ENCODE results near the gene HEXIM1.

The HEXIM1 gene

DNA sequence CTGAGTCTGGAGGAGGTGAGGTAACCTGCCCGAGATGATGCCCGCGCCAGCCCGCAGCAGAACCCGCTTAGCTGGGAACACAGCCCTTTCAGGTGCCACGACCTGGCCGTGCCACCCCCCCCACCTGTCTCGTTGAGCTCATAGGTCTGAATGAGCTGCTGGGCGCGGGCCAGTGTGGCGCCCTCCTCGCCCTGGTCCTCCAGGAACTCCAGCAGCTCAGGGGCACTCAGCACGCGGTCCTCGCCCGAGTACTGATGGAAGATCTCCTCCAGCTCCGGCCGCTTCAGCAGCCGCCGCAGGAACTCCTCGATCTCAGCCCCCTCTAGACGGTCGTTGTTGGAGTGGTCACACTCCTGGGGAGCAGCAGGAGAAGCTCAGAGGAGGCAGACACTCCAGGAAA, 29.6 kb upstream of the HEXIM1 start:
- TF ChIP-seq GATA2 (IDR thresholded peaks at IDR 0.05; ENCODE audit: low read depth, low read length) = no peak
- no peak for TF ChIP-seq GATA3 (IDR thresholded peaks at IDR 0.05; ENCODE audit: low read depth, low read length)

DNA sequence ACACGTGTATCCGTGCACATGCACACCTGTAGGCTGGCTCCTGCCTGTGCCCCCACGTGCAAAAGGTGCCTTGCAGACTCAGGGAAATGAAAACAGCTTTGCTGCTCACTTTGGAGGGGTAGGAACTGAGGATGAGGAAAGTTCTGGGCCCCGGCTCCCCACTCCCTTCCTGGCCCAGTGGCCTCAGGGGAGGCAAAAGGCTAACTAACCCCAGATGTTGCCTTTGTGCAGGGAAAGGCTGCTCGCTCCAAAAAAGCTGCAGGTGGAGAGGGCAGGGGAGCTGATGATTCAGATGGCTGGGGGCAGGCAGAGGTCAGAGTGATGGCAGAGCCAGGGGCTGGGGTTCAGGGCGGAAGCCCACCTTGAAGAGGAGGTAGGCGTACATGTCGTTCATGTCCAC, 28.3 kb upstream of the HEXIM1 start:
- no peak for TF ChIP-seq GATA3 (IDR thresholded peaks at IDR 0.05; ENCODE audit: low read depth, low read length)
- TF ChIP-seq GATA2 (IDR thresholded peaks at IDR 0.05; ENCODE audit: low read depth, low read length) = no peak

DNA sequence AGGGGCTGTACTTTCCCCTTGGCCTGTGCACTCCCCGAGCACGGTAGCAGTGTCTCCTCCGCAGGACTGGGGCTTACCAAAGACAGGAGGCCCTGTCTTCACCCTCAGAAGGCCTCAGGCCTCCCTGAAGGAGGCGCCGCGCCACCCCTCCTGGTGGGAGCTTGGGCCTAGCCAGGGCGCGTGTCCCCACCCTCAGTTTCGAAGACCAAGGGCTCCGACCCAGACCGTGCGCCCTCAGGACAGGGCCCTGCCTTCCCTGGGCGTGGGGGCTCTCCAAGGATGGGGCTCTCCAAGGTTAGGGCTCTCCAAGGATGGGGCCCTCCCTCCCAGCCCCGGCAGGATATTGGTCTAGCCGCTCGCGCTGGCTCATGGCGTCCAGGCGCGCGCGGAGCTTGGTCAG, 27.7 kb upstream of the HEXIM1 start:
- no peak for TF ChIP-seq GATA2 (IDR thresholded peaks at IDR 0.05; ENCODE audit: low read depth, low read length)
- TF ChIP-seq GATA3 (IDR thresholded peaks at IDR 0.05; ENCODE audit: low read depth, low read length) = no peak

DNA sequence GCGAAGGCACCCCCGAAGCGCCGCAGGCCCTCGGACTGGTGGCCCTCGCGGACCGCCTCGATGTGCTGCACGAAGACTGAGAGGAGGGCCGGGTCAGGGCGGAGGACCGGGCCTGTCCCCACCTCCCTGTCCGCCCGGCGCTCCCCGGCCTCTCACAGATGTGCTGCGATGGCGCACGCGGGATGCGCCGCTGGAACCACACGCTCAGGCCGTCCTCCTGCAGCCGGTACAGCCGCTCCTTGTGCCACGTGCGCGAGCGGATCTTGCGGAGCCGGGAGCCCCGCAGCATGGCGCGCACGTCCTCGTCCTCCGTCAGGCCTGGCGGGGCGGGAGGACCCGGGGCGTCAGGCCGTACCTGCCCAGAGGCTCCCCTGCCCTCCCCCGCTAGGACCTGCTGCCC, 27.2 kb upstream of the HEXIM1 start:
- TF ChIP-seq GATA2 (IDR thresholded peaks at IDR 0.05; ENCODE audit: low read depth, low read length) (no peak), GATA3 (IDR thresholded peaks at IDR 0.05; ENCODE audit: low read depth, low read length) (no peak)

DNA sequence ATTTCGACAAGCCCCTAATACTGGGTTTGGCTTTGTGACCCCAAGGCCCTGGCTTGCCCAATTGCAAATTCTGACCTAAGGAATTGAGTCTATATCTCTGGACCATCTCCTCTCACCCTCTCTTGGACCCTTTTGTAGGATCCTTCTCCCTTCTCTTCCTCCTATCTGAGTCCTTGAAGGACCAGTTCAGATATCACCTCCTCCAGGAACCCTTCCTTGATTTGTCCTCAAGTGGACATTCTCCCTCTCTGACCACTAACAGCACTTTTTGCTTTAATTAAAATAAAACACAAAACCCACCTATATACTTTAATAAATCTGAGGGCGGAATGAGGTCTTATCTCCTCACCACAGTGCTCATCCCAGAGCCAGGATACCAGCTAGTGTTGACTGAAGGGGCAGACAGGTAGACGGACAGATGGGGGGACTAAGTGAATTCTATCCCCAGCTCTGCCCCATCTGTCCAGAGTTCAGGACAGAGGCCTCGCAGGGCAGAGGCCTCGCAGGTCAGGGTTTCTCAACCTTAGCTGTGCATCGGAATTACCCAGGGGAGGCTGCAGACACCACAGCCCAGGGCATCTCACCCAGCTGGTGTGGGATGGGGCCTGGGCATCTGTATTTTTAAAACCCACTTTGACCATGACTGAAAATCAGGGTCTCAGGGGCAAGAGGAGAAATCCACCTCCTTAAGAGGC, 25.1 kb upstream of the HEXIM1 start:
- TF ChIP-seq GATA2 (IDR thresholded peaks at IDR 0.05; ENCODE audit: low read depth, low read length) (no peak), GATA3 (IDR thresholded peaks at IDR 0.05; ENCODE audit: low read depth, low read length) (no peak)

DNA sequence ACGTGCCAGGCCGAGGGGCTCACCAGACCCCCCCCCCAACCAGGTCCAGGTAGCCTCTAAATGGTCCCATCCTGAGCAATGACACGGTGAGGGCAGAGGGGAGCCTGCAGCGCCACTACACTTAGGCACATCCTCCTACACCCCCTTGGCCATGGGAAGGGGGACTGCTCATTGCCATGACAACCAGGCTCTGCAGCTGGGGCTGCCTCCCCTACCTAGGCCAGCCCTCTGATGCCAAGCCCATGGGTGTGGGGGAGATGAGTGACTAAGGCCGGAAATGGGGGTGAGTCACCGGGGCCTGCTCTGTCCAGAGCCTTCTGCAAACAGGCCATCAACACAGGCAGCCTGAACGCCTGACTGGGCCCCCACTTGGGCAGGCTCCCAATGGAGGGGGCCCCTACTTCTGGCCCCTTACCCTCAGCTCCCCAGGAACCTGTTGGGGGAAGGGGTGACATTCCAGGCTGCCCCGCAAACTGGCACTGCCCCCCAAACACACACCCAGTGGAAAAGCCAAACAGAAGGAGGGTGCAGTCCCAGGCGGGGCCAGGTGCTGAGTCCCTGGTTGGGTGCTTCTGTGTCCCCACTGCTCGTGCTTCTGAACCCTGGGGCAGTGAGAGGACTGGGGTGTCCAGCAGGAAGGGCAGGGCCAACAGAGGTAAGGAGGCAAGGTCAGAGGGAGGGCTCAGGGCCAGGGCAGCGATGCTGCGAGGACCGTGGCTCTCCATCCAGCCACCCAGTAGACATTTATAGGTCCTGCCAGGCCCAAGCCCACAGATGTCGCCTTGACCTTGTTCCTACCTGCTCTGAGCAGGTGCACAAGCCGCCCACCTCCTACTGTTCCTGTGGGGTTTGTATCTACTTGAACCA, 24.1 kb upstream of the HEXIM1 start:
- TF ChIP-seq GATA2 (IDR thresholded peaks at IDR 0.05; ENCODE audit: low read depth, low read length) (no peak), GATA3 (IDR thresholded peaks at IDR 0.05; ENCODE audit: low read depth, low read length) (no peak)

DNA sequence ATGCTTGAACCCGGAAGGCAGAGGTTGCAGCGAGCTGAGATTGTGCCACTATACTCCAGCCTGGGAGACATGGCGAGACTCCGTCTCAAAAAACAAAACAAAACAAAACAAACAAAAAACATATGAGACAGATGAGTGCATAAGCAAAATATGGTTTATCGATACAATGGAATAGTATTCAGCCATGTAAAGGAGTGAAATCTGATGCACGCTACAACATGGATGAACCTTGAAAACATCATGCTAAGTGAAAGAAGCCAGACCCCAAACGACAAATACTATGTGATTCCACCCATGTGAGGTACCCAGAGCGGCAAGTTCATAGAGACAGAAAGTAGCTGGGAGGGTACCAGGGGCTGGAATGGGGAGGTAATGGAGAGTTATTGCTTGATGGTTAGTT, 22.8 kb upstream of the HEXIM1 start:
- no peak for TF ChIP-seq GATA2 (IDR thresholded peaks at IDR 0.05; ENCODE audit: low read depth, low read length)
- no peak for TF ChIP-seq GATA3 (IDR thresholded peaks at IDR 0.05; ENCODE audit: low read depth, low read length)

DNA sequence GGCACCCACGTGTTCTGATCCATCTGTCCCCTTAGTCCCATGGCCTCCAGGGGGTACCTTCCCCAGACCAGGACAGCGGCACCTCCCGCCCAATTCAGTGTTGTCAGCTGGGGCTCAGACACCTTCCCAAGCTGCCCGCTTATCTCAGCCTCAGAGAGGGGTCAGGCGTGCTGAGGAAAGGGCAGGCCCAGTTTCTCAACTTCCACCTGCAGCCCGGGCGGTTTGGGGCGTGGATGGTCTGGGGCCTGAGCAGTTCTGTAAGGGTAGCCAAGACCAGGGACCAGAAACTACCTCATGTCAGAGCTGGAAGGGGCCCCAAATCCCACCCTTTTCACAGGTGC, 21.1 kb upstream of the HEXIM1 start:
- TF ChIP-seq GATA3 (IDR thresholded peaks at IDR 0.05; ENCODE audit: low read depth, low read length) = no peak
- TF ChIP-seq GATA2 (IDR thresholded peaks at IDR 0.05; ENCODE audit: low read depth, low read length) = no peak

DNA sequence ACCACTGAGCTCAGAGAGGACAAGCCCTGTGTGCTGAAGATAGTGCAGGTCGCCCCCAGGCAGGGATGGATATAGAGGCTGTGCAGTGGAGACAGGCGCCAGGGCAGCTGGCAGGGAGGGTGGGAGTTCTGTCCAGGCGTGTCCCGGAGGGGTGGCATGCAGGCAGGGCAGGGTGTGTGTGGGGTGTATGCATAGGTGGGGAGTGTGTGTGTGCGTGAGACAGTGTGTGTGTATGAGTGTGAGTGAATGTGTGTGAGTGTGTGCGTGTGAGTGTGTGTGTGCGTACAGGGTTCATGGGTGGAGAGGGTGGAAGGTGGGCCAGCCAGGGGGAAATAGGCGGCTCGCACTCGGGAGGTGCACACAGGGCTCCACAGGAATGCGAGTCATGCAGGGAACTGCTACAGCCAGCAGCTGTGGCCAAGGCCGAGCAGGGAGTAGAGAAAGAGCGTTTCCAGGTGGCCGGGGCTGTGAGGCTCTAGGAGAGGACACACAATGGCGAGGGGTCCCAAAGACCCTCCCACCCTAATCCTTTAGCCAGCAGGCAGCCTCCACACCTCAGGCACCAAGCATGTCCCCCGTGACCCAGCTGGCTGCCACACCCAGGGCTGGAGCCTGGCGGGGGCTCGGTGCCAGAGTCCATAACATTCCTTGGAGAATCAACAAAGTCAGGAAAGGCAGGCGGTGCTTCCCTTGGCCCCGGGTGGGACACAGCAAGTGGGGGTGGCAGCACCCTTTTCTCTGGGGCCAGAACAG, 20.6 kb upstream of the HEXIM1 start:
- TF ChIP-seq GATA3 (IDR thresholded peaks at IDR 0.05; ENCODE audit: low read depth, low read length) (no peak), GATA2 (IDR thresholded peaks at IDR 0.05; ENCODE audit: low read depth, low read length) (no peak)

DNA sequence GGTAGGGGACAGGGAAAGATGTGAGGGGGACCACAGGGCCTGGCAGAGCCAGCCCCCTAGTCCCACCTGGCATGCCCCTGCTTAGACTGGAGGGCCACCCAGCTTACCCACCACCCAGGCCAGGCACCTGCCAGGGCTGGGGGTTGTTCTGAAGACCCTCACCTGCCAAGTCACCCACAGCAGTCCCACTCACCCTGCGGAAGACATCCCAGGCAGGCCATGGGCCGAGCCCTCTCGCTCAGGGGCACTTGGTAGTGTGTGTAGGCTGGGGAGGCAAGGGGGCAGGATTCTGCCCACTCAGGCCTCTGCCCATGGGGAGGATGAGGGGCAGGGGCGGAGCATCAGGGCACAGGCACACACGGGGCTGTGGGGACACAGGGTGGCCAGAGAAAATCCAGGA, 19.9 kb upstream of the HEXIM1 start:
- TF ChIP-seq GATA2 (IDR thresholded peaks at IDR 0.05; ENCODE audit: low read depth, low read length) (no peak), GATA3 (IDR thresholded peaks at IDR 0.05; ENCODE audit: low read depth, low read length) (no peak)

DNA sequence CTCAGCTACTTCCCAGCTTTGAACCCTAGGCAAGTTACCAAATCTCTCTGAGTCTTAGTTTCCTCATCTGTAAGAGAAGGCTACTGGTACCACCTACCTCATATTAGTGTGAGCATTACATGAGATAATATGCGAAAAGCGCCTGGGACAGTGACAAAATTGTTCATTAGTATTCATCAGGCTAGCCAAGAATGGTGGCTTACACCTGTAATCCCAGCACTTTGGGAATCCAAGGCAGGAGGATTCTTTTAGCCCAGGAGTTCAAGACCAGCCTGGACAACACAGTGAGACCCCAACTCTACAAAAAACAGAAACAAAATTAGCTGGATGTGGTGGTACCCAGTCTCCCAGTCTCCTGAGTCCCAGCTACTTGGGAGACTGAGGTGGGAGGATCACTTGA, 19.3 kb upstream of the HEXIM1 start:
- TF ChIP-seq GATA3 (IDR thresholded peaks at IDR 0.05; ENCODE audit: low read depth, low read length) = no peak
- no peak for TF ChIP-seq GATA2 (IDR thresholded peaks at IDR 0.05; ENCODE audit: low read depth, low read length)

DNA sequence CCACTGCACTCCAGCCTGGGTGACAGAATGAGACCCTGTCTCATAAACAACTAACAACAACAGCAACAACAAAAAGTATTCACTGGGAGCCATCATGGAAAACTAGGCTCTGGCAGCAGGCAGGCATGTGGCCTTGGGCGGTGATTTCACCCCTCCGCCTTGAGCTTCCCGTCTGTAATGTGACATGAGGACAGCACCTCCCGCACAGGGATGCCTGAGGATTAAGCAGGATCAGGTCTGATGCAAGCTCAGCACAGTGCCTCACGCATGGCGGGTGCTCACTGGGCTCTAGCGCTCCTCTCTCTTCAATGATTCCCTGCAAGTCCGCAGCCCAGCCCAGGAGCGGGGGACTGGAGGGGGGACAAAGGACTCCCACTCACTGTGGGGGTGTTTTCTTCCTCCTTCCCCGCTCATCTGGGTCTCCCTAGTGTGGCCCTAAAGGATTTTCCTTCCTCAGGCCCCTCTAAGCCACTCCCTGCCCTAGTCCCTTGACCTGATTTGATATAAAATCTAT, 18.8 kb upstream of the HEXIM1 start:
- TF ChIP-seq GATA3 (IDR thresholded peaks at IDR 0.05; ENCODE audit: low read depth, low read length) (no peak), GATA2 (IDR thresholded peaks at IDR 0.05; ENCODE audit: low read depth, low read length) (no peak)

DNA sequence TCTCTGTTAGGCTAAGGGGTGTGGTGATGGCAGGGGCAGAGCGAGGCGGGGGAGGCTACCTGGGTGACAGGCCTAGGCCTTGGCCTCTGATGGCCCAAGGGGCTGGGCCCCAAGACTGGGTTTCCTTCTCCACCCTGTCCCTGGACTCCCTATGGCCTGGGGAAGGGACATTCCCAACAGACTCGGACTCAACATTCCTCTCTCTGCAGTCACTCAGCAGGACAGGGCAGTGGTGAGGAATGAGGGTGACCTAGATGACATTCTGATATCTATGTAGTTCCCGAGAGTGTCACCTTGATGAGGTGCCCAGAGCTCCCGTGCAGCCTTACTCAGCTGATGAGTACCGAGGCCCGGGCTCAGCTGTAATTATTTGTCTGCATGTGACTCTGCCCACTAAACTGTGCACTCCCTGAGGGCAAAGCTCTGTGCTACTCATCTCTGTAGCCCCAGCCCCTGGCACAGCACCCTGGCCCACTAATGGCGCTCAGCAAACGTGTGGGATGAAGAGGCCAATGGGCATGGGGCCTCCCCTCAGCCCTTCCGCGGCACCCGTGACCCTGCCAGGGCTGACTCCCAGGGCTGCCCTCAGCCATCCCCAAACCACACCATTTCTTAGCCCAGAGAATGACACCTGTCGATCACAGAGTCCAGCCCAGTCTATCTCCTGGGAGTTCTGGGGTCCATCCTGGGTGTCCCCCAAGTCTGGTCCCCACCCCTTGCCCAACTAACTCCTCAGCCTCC, 18.2 kb upstream of the HEXIM1 start:
- TF ChIP-seq GATA2 (IDR thresholded peaks at IDR 0.05; ENCODE audit: low read depth, low read length) (no peak), GATA3 (IDR thresholded peaks at IDR 0.05; ENCODE audit: low read depth, low read length) (no peak)
